Hepatic stellate cell (primary cell): Measurements from ENCODE around the gene FPGS.
"Not testable (repeated sequence)": the region's sequence is repeated elsewhere in the genome, so short reads cannot be mapped to it uniquely, and the experiment has no call there.

ENCODE experiments used
- DNase-seq: peaks from one replicate; pipeline ENCODE4 v3.0.0; 2011; ENCODE audit warnings: low spot score

FPGS gene

DNA sequence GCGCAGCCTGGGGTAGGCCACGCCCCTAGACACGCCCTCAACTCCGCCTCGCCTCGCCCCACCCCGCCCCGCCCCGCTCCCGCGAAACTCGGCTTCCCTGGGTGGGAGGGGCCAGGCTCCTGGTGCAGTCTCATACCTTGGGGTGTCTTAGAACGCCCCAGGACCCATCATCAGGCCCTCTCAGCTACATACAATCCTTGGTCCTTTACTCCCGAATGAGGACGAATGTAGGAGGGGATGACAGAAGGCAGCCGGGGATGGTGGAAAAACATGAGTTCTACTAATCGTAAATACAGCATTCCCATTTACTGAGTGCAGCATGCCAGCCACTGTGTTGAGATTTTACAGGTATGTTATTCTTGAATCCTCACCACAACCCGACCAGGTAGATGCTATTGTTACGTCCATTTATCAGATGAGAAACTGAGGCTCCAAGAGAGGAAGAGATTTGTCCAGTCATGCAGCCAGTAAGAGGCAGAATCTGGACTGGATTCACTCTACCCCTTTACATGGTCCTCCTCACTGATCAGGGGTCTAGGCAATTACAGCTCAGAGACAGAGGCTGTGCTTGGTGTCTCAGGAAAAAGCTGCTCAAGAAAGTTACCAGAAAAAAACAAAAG is 31.0 kb upstream of the FPGS start:
- no peak for DNase-seq

- DNase-seq, result no peak
Measured at GRCh38 chr9:127772603-127773002, 30.1 kb upstream of the FPGS start.

DNA sequence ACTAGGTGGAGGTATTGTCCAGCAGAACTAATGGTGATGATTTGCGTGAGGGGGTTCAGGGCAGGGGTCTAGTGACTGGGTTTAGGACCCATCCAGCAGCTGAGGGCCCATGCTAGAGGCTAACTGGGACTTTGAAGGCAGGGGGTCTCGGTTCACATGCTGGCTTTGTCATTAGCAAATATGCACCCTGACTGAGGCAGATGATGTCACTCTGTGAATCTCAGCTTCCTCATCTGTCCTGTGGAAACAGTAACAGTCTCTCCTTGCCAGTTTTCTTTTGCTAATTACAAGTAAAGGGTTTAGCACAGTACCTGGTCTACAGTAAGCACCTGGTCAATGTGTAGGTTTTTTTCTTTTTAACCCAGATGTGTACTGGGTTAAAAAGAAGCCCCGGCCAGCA is 29.4 kb upstream of the FPGS start:
- no peak for DNase-seq

- DNase-seq, result no peak
Measured at GRCh38 chr9:127773981-127774380, 28.7 kb upstream of the FPGS start.

DNA sequence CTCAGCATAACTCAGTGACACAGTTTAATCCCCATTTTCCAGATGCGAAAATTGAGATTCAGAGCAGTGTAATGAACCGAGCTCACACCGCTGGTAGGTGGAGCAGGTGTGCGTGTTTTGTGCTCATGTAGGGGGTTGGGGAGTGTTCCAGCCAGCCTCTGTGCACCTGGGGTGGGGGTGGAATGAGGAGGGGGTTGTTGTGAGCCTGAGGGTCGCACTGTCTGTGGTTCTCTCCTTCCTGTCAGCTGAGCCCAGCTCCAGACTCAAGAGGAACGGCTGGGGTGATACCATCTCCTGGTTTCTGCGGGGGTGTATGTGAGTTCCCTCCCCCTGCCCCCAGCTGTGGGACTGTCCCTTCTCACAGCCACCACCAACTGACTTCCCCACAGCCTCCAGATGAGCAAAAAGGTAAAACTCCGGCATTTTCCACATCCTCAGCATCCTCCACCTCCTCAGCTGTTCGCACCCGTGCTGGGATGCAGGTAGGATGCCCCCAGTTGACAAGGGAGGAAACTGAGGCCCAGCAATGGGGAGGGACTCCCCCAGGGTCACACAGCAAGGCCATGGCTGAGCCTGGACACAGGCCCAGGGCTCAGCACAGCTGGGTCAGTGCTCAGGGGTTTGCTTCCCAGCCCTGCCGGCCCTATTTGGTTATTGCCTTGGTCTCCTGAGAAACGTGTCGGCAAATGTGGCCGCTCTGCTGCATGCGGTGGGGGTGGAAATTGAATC is 26.3 kb upstream of the FPGS start:
- DNase-seq, result no peak

DNA sequence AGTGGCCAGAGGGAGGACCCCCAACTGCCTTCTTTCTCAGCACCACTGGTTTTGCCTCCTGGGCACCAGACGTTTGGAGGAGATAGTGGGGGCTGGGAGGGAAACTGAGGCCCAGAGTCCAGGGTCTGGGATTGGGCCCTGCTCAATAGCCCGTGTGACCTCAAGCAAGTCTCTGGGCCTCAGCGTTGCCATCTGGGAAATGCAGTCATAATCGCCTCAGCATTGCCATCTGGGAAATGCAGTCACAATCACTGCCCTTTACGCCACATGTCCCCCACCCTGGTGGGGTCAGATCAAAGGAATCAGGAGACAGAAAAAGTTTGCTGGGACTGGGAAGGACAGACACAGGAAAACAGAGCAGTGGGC is 25.8 kb upstream of the FPGS start:
- no peak for DNase-seq

DNA sequence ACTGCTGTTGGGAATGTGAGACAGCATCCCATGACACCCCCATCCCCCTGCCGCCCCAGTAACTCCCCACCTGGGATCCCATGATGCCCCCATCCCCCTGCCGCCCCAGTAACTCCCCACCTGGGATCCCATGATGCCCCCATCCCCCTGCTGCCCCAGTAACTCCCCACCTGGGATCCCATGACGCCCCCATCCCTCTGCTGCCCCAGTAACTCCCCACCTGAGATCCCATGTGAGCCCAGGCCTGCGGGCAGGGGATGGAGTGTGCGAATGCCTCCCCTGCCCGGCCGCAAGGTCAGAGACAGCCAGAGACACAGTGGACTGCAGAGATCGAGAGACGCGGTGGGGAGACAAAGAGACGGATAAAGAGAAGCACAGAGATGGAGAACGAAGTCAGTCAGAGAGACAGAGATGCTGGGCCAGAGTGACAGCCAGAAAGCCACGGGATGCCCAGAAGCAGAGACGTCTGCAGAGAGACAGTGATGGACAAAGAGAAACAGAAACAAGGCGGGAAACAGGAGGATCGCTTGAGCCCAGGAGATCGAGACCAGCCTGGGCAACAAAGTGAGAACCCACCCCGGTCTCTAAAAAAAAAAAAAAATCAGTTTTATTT is 25.2 kb upstream of the FPGS start:
- DNase-seq, result no peak

GRCh38 chr9:127778280-127779135 is 24.2 kb upstream of the FPGS start, which contains the start of gene SH2D3C:
SH2D3C (minus strand) TSS chr9:127778666; CDS start chr9:127778627, 39 bp downstream.
- no peak for DNase-seq

DNA sequence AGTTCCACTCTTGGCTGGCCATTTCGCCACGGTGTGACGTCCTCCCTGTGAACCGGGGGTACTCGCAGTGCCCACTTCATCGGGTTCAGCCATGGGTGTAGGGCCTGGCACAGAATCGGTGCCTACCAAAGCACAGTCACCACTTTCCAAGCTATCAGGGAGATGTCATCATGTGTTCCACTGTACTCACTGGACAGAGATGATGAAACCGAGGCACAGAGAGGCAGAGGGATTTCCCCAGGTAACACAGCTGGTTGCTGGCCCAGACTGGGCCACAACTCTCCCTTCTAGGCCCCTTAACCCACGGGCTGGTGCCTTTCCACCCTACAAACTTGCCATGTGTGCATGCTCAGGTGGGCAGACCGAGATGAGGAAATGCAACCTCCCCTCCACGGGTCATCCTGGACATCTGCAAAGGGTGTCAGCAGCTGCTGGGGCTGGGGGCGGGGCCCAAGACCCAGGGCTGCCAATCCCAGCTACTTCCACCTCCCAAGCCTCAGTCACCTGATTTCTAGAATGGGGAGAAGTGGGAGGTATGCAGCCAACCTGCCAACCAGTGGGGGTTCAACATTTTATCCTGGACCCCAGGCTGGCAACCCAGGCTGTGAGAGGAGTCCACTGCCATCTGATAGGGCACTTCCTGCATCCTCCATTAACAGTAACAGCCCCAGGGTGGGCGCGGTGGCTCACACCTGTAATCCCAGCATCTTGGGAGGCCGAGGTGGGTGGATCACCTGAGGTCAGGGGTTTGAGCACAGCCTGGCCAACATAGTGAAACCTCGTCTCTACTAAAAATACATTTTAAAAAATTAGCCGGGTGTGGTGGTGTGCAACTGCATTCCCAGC is 23.3 kb upstream of the FPGS start:
- no peak for DNase-seq

DNA sequence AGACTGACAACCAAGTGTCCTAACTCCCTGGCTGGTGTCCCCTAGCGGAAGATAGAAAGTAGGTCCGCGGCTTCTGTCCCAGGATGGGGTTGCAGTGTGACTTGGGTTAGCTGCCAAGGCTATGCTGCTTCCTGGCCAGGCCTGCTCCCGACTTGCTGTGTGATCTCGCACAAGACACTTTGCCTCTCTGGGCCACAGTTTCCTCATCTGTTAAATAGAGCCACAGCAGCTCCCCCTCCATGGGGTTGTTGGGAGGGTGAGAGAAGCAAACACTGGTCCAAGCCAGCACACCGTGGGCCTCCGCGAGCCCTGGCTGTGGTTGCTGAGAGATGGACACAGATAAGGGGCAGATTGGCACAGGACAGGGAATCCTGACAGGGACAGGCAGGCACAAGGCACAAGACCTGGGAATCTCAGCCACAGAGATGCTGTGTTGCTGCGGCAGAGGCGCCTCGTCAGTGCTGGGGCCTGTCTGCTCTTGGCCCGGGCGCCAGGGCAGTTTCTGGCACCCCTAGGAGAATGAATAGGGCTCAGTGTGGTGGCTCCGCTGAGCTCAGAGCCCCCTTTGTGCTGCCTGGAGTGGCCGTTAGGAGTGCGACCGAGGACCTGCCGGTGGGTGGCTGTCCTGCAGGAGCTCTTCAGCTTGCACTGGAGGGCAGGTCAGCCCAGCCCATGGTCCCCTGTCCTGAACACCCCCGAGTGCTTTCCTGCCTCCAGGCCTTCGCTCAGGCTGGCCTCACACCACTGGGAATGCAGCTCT is 22.4 kb upstream of the FPGS start:
- no peak for DNase-seq

- not testable (repeated sequence) for DNase-seq
Measured at GRCh38 chr9:127780909-127781308, 21.8 kb upstream of the FPGS start.

GRCh38 chr9:127781806-127782205 is 20.9 kb upstream of the FPGS start:
- DNase-seq, result no peak

- no peak for DNase-seq
Measured at GRCh38 chr9:127783111-127784008, 19.3 kb upstream of the FPGS start.

GRCh38 chr9:127785023-127785932 is 17.4 kb upstream of the FPGS start:
- DNase-seq, result peak; percentile 96

DNA sequence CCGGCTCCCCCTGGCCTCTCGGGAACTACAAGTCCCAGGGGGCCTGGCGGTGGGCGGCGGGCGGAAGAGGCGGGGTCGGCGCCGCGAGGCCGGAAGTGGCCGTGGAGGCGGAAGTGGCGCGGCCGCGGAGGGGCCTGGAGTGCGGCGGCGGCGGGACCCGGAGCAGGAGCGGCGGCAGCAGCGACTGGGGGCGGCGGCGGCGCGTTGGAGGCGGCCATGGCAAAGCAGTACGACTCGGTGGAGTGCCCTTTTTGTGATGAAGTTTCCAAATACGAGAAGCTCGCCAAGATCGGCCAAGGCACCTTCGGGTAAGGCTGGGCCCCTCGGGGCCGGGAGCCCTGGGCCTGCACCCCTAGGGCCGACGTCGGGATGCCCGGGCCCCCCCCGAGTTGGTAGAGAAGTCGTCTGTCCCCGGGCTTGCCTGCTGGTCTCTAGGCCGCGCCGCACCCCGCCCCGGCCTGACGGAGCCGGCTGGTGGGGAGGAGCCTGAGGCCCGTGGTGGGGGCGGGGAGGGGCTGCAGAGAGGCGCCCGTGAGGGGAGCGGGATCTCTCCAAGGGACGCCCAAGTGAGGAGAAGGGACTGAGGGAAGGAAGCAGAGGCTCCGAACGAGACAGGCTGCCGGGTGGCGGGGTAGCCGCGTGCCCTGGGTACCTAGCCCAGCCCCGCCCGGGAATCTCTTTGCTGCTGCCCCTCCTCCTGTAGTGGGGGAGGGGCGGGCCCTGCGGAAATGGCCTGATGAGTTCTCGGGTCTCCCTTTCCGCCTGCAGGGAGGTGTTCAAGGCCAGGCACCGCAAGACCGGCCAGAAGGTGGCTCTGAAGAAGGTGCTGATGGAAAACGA is 16.5 kb upstream of the FPGS start, which contains the start of gene CDK9:
TSS of gene CDK9 (plus strand) at position 102 of the 840 bp plus-strand sequence. CDS start at position 217, 115 bp downstream.
- peak; percentile 90 for DNase-seq

DNA sequence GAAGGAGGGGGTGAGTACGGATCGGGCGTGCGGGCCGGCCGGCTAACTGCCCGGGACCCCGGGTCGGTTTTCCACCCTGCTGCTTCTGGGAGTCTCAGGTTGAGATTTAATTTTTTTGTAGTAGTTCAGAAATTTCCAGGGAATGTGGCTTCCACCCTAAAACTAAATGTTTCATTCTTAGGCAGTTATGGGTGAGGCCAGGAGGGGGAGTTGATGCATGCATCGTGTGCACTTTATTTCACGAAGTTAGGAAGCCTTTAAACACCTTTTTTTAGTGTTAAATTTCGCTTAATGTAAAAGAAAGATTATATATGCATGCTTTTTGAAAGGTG is 15.9 kb upstream of the FPGS start:
- peak; percentile 71 for DNase-seq

- DNase-seq, result no peak
Measured at GRCh38 chr9:127788337-127789011, 14.2 kb upstream of the FPGS start.
